Stimulated activated CD8-positive, alpha-beta memory T cell treated with anti-CD3 and anti-CD28 coated beads, Interleukin-15, amount 100 ng/mL, for 48 hours (primary cell): ENCODE measurements around the gene PACSIN2.
"Not testable (repeated sequence)": the region's sequence is repeated elsewhere in the genome, so short reads cannot be mapped to it uniquely, and the experiment has no call there.

ENCODE experiments used
- DNase-seq, 2 donors: peaks; one replicate each; pipeline ENCODE4 v3.0.0-alpha.2; 2020; ENCODE audit warnings: low read depth in 2 of 2

The PACSIN2 gene

GRCh38 chr22:42966497-42966896 is 48.5 kb downstream of the PACSIN2 start:
- no peak for DNase-seq

GRCh38 chr22:42964994-42965699 is 49.8 kb downstream of the PACSIN2 start:
- peak in 1 of 2 donors; percentile 42 for DNase-seq

- no peak for DNase-seq
Measured at GRCh38 chr22:42963231-42963595, 51.7 kb downstream of the PACSIN2 start.

GRCh38 chr22:42962295-42963230 is 52.4 kb downstream of the PACSIN2 start:
- no peak for DNase-seq

GRCh38 chr22:42961810-42962209 is 53.1 kb downstream of the PACSIN2 start:
- DNase-seq: no peak

GRCh38 chr22:42961400-42961690 is 53.6 kb downstream of the PACSIN2 start:
- not testable (repeated sequence) for DNase-seq

GRCh38 chr22:42960531-42961399 is 54.2 kb downstream of the PACSIN2 start:
- no peak for DNase-seq

- no peak for DNase-seq
Measured at GRCh38 chr22:42959576-42960509, 55.1 kb downstream of the PACSIN2 start.

- no peak for DNase-seq
Measured at GRCh38 chr22:42958937-42959336, 56.0 kb downstream of the PACSIN2 start.

GRCh38 chr22:42957958-42958357 is 57.0 kb downstream of the PACSIN2 start:
- no peak for DNase-seq

- DNase-seq: no peak
Measured at GRCh38 chr22:42957544-42957943, 57.4 kb downstream of the PACSIN2 start.

- no peak for DNase-seq
Measured at GRCh38 chr22:42955848-42956247, 59.1 kb downstream of the PACSIN2 start.

- DNase-seq: no peak
Measured at GRCh38 chr22:42955087-42955635, 59.8 kb downstream of the PACSIN2 start.

- DNase-seq: not testable (repeated sequence)
Measured at GRCh38 chr22:42953751-42954150, 61.2 kb downstream of the PACSIN2 start.

- no peak for DNase-seq
Measured at GRCh38 chr22:42951093-42951710, 63.7 kb downstream of the PACSIN2 start.

GRCh38 chr22:42950281-42950680 is 64.7 kb downstream of the PACSIN2 start:
- no peak for DNase-seq

- no peak for DNase-seq
Measured at GRCh38 chr22:42949159-42949558, 65.8 kb downstream of the PACSIN2 start.

- no peak for DNase-seq
Measured at GRCh38 chr22:42948294-42948693, 66.7 kb downstream of the PACSIN2 start.

GRCh38 chr22:42947211-42947990 is 67.5 kb downstream of the PACSIN2 start:
- no peak for DNase-seq
